Stimulated activated effector memory CD8-positive, alpha-beta T cell treated with anti-CD3 and anti-CD28 coated beads, Interleukin-12 subunit alpha, Interleukin-12 subunit beta, amount 100 ng/mL, for 72 hours (primary cell): ENCODE results near the gene HOXB1.

Experiments
- ATAC-seq: fragments of 150-1000 bp; cut with Tn5 transposase; 2 replicates; pipeline ENCODE4 v1.10.0; 2021
- DNase-seq, 2 donors: peaks; one replicate each; pipeline ENCODE4 v3.0.0; 2021 to 2022; ENCODE audit warnings: low spot score in 2 of 2
- H3K27ac Mint-ChIP-seq: one replicate; pipeline ENCODE4 v1.8.0; 2022; ENCODE audit warnings: mild to moderate bottlenecking, mixed read lengths
- H3K36me3 Mint-ChIP-seq: one replicate; pipeline ENCODE4 v1.8.0; 2022; ENCODE audit warnings: mild to moderate bottlenecking, mixed read lengths
- H3K4me1 Mint-ChIP-seq: one replicate; pipeline ENCODE4 v1.8.0; 2022; ENCODE audit warnings: mixed read lengths
- H3K4me3 Mint-ChIP-seq: one replicate; pipeline ENCODE4 v1.8.0; 2022; ENCODE audit warnings: mild to moderate bottlenecking, mixed read lengths
- H3K9me3 Mint-ChIP-seq: one replicate; pipeline ENCODE4 v1.8.0; 2022; ENCODE audit warnings: mixed read lengths

Gene HOXB1

DNA sequence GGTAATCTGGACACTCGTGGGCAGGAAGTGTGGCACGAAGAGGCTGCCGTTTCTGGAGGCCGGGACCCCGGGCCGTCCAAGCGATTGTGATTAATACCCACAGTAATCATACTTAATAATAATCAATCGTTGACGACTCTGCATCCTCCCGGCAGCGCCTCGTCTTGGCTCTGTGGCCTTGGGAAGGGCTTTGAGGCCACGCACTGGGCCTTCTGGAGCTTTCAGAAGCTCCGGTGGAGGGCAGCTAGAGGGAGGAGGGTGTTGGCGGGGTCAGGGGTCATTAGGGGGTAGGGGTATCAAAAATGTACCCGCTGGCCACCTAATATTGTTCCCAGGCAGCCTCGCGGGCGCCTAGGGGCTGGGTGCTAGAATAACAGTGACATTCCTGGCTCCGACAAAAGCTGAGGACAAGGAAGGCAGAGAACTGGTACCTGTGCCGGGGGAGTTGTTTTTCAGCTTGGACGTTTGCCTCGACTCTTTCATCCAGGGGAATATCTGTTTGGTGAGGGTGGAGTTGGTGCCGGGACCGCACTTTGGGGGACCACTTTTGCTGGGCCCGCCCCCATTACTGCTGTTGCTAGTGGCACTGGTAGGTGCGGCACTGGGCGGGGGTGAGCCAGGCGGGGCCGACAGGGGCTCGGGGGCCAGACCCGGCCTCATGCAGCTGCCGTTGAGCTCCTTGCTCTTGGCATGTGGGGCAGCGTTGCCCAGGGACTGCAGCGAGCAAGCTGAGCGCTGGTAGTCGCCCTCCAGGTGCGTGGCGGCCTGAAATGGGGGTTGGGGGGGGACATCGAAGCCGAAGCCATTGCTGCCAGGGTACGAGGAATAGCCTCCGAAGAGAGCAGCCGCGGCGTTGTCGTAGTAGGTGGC is 21.0 kb upstream of the HOXB1 start:
- Mint-ChIP-seq H3K9me3 (no peaks in the 10 kb centered on the region), H3K27ac (no peak overlapping the region), H3K4me1 (peaks cover 7% of the 10 kb centered on the region), H3K4me3 (no peak overlapping the region), H3K36me3 (peaks cover 6% of the 10 kb centered on the region)
- no peak for ATAC-seq
- no peak for DNase-seq

DNA sequence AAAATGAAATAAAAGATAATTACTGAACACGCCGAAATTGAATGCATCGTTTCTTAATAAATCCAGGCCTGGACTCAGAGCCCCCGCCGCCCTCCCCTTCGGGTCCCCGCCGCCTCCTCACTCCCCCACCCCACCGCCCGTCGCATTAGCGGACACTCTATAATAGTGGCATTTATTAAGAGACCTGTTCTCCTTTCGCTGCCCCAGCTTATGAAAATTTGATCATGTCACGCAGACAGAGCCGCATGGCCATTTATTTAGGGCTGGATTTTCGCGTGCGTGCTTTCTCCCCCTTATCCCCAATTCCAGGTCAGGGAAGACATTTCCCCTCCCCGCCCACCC is 20.4 kb upstream of the HOXB1 start:
- ATAC-seq: no peak
- Mint-ChIP-seq H3K4me3 (no peak overlapping the region), H3K27ac (no peak overlapping the region), H3K9me3 (no peaks in the 10 kb centered on the region), H3K36me3 (peaks cover 6% of the 10 kb centered on the region), H3K4me1 (peaks cover 7% of the 10 kb centered on the region)
- no peak for DNase-seq

DNA sequence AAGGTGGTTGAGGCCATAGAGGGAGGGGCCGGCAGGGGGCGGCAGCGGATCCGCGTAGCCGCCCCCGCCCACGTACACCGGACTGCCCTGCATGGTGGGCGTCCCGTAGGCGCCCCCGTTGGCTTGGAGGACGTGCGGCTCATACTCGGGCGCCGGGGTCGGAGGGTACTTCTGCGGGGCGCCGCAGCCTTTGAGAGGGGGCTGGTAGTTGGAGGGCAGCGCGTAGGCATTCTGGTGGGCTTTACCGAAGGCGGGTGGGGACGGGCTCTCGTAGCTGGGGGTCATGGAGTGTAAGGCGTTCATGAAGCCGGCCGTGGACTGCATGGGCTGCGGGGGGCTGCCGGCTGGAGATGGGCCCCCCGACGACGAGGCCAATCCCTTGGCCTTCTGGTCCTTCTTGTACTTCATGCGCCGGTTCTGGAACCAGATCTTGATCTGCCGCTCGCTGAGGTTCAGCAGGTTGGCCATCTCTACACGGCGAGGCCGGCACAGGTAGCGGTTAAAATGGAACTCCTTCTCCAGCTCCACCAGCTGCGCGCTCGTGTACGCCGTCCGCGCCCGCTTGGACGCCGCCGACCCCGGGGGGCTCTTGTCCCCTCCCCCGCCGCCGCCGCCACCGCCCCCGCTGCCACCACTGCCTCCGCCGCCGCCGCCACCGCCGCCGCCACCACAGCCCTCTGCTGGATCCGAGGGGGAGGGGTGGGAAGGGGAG is 19.8 kb upstream of the HOXB1 start:
- H3K9me3 Mint-ChIP-seq: no peaks in the 10 kb centered on the region
- DNase-seq (no peak), ATAC-seq (no peak)
- peaks cover 7% of the 10 kb centered on the region for H3K4me1 Mint-ChIP-seq
- H3K27ac Mint-ChIP-seq: no peak overlapping the region
- no peak overlapping the region for H3K4me3 Mint-ChIP-seq
- H3K36me3 Mint-ChIP-seq: peaks cover 6% of the 10 kb centered on the region

DNA sequence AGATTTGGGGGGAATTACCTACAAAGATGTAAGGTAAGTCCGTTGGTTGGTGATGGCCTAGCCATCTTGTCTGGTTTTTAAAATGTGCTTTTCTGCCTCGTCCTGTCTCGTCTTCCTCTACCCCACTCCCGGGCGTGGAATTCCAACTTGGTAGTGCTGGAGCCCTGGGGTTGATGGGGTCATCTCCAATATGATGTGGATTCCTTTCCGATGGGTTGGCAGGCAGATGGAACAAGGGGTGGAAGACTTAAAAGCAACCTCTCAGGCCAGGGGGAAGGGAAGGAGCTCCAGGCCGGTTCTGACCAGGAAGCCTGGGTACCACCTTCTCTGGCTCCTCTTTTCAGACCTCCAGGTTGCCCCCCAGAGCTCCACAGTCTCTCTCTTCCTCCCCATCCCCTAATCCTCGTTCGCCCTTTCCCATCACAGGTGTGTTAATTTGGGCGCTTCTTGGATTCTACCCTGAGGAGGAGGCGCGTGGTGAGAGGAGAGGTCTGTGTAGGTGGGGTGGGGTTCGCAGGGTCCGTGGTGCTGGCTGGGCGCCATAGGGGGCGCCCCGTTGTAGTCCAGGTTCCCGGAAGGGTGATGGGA is 19.2 kb upstream of the HOXB1 start:
- Mint-ChIP-seq H3K4me3 (no peak overlapping the region), H3K4me1 (peaks cover 3% of the 10 kb centered on the region), H3K9me3 (no peaks in the 10 kb centered on the region), H3K36me3 (peaks cover 6% of the 10 kb centered on the region), H3K27ac (peak overlapping the region; percentile 48)
- DNase-seq (no peak), ATAC-seq (no peak)

DNA sequence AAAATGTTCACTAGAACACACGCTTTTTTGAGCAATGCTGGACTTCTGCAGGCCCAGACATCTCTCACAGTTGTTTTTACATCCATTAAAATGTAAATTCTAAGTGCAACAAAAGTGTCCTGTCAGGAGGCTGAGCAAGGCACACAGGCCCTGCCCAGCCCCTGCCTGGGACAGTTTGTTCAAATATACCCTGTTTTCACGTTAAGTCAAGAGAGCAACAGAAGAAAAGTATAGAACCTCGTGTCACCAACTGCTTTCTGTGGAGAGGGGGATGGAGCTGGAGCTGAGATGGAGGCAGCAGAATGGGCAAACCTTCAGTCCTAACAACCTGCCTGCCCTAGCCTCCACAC is 18.4 kb upstream of the HOXB1 start:
- DNase-seq (no peak), ATAC-seq (no peak)
- Mint-ChIP-seq H3K27ac (peak overlapping the region; percentile 48), H3K36me3 (peaks cover 4% of the 10 kb centered on the region), H3K9me3 (no peaks in the 10 kb centered on the region), H3K4me3 (no peak overlapping the region), H3K4me1 (peaks cover under 1% of the 10 kb centered on the region)

DNA sequence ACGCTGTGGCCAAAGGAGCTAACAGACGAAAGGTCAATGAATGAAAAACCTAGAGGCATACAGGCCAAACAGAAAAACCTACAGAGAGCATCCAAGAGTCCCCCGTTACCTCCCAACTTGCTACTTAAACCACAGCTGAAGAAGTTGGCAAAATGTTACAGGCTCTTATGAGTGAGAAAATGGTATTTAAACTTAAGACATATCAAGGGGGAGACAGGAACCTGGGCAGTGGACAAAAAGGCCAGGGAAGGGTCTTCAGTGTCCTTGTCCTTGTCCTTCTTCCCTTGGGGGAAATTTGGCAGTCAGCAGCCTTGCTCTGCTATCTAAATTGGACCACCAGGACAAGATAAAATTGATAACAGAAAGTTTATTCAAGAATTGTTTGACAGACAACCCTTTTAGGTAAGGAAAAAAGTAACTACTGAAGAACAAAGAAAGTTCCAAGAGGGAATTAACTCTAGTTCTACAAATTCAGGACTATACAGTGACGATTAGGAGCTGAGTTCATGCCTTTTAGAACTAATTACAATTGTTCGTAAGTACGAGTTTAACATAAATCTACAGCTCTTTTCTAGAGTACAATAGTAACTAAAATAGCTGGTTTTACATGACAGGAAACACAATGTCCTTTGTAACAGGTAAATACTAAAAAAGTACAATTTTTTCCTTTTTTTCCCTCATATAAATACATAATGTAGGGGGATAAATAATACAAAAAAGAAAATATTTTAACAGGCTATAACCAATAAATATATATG is 17.9 kb upstream of the HOXB1 start:
- H3K27ac Mint-ChIP-seq: no peak overlapping the region

DNA sequence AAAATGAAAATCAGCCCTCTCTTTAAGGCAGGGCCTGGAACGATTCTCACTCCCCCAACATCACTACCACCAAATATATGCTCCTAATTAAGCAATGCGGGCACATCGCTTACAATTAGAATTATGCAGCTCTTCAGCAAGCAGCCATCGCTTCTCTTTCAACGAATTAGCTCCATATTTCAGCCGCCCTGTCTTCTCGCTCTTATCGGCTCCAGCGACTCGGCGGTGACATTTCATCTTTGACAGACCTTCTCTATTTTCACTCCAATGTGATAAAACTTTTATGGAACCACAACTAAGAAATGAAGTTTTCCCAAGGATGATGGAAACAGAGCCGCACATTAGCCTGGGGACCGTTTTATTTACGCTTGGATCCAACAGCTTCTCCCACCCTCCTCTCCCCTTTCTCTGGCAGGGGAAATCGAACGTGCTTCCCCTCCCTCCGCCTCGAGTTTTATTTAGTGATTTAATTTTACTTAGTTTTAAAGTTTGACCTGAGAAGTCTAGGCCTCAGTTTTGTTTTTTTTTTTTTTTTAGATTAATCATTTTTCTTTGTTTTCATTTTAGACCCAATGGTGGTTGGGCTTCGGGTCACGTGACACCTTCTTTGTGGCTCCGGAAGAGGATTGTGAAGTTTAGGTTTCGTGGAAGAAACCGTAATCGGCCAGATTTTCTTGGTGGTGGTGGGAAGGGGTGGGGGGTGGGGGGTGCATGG is 17.2 kb upstream of the HOXB1 start:
- no peak for DNase-seq
- H3K4me1 Mint-ChIP-seq: peaks cover 11% of the 10 kb centered on the region
- H3K9me3 Mint-ChIP-seq: no peaks in the 10 kb centered on the region
- H3K27ac Mint-ChIP-seq: no peak overlapping the region
- peaks cover 2% of the 10 kb centered on the region for H3K36me3 Mint-ChIP-seq
- no peak overlapping the region for H3K4me3 Mint-ChIP-seq
- no peak for ATAC-seq

More for the DNA sequence above, 17.9 kb upstream of the HOXB1 start:
- no peaks in the 10 kb centered on the region for H3K36me3 Mint-ChIP-seq
- H3K4me3 Mint-ChIP-seq: no peak overlapping the region
- peaks cover 6% of the 10 kb centered on the region for H3K4me1 Mint-ChIP-seq
- ATAC-seq (no peak), DNase-seq (no peak)
- no peaks in the 10 kb centered on the region for H3K9me3 Mint-ChIP-seq

DNA sequence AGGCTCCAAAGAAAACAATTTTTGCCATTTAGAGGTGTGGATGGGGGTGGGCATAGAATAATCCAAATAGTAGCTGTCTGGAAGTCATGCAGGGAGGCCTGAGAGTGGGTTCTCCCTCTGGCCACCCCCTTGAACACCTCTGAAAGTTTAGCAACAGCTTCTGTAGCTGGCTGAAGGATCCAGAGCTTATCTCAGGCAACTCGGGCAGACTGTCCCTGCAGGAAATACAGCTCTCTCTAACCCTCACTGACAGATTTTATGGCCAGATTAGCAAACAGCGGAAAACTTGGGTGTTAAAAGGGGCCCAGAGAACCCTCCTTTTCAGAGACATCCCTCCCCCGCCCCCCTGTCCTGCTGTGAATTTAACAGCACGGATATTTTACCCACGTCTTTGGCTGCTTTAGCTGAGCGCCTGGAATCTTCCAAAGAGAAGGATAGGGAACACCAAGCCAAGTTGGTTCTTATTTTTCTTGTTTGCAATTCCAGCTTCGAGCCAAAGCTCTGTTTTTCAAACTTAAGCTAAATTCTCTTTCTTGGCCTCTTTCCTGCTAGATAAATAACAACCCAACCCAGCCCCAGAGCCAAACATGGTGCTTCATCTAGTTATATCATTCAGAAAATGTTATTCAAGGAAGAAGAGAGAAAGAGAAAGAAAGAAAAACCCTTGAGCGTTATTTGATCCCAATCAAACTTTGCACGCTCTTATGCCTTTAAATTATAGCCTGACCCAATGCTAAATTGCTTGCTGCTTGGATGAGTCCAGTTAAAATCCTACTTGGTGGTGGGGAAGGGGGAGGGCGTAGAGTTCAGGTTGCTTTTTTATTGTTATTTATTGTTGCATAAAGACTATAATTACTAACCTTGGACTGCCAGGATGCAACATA is 16.4 kb upstream of the HOXB1 start:
- ATAC-seq (no peak), DNase-seq (no peak)
- Mint-ChIP-seq H3K9me3 (no peaks in the 10 kb centered on the region), H3K27ac (no peak overlapping the region), H3K4me1 (peaks cover 19% of the 10 kb centered on the region), H3K4me3 (no peak overlapping the region), H3K36me3 (peaks cover 6% of the 10 kb centered on the region)

DNA sequence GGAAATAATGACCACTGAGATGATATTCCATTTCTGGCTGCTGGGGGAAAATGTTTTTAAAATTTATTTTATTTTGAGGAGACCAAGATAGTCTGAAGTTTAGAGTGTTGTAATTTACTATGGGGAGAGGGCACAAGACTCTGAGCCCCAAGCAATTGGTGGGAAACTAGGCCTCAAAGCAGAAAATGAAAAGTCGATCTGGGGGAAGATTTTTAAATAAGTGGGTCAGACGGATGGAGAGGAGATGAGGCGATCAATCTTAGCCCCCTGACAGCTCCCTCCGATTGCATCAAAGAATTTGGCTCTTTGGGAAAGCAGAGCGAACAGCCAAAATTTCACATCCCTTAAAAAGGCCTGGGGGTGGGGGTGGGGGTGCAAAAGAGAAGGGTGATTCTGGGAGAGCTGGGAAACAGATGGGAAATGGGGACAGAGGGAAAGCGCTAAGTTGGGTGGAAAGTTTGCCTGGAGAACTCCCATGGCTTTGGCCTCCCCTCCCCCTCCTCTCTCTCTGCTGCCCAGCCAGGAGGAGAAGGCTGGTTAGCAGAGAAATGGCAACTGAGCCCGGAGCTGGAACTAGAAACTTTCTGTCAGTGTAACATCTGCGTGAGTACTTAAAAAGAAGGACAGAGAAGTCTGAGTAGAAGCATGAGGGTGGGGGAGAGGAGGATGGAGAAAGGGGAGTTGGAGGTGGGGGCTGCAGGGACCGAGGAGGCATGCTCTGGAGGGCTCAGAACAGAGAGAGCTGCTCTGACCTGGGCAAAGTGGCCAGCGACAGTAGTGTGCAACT is 15.5 kb upstream of the HOXB1 start:
- no peak for DNase-seq
- H3K27ac Mint-ChIP-seq: no peak overlapping the region
- H3K36me3 Mint-ChIP-seq: peaks cover 6% of the 10 kb centered on the region
- H3K4me3 Mint-ChIP-seq: no peak overlapping the region
- H3K4me1 Mint-ChIP-seq: peaks cover 24% of the 10 kb centered on the region
- ATAC-seq: no peak
- H3K9me3 Mint-ChIP-seq: no peaks in the 10 kb centered on the region

DNA sequence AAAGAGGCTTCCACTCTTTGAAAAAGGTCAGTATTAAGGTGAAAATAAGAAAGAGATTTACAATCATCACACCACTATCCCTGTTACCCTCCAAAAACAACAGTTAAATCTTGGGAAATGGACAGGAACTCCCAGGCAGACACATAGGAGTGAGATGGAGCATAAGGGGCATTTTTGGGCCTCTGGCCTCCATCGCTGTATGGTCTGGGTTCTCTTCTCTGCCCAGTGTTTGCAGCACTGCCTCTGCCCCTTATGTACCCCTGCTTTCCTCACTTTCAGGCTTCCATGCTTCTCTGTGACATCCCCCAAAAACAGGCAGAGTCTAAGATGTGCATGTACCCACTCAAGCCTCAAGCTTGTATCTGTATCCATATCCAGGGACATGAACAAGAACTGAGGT is 14.7 kb upstream of the HOXB1 start:
- Mint-ChIP-seq H3K36me3 (peaks cover 6% of the 10 kb centered on the region), H3K4me1 (peaks cover 24% of the 10 kb centered on the region), H3K9me3 (no peaks in the 10 kb centered on the region), H3K4me3 (peak overlapping the region; percentile 78), H3K27ac (no peak overlapping the region)
- DNase-seq: no peak
- ATAC-seq: no peak

DNA sequence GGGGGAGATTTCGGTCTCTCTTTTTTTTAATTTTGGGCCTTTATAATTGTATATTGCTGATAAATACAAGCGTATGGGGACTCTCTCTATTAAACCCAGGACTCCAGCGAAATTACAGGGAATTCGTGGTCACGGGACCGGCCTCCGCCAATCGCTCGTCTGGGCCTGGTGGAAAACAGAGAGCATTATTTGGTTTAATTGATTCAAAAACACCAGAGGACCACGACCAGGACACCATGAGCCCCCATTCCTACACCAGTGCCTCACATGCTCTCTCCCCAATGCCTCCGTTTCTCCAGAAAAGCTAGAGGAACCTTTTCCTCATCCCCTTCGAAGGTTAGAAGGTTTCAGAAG is 14.2 kb upstream of the HOXB1 start, which contains the start of gene HOXB2:
TSS of gene HOXB2 (minus strand) at position 88 of the 354 bp plus-strand sequence. CDS start 198 bp downstream, outside the sequence.
- Mint-ChIP-seq H3K9me3 (no peaks in the 10 kb centered on the region), H3K4me1 (peaks cover 24% of the 10 kb centered on the region), H3K36me3 (peaks cover 6% of the 10 kb centered on the region), H3K27ac (peak within 1 kb of the TSS; percentile 97), H3K4me3 (peak within 1 kb of the TSS; percentile 78)
- DNase-seq: no peak
- no peak for ATAC-seq

DNA sequence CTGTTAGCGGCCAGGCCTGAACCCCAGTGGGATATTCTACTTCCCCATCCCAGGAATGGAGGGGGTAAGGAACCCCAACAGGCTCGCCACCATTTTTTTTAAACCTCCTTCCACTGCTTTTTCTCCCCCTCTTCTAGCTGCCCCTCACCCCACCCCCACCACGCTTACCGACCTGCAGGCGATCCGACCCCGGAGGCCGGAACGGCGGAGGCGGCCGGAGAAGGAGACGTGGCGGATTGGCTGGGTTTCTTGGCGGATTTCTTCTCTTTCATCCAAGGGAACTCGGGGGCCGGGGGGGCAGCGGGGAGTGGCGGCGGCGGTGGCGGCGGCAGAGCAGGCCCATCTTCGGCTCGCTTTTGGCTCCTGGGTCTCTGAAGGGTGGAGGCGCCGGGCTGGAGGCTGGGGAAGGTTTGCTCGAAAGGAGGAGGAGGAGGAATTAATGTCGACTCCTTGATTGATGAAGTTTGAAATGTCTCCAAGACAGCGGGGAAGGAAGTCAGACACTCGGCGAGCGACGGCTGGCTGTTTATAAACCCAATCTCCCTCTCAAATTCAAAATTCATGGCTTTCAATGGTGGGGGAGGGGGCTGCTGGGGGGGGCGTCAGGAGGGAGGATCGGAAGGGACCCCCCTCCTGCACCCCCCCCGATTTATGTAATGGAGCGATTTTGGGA is 13.7 kb upstream of the HOXB1 start:
- Mint-ChIP-seq H3K4me1 (peaks cover 24% of the 10 kb centered on the region), H3K36me3 (peaks cover 6% of the 10 kb centered on the region), H3K27ac (peak overlapping the region; percentile 97), H3K9me3 (no peaks in the 10 kb centered on the region), H3K4me3 (peak overlapping the region; percentile 78)
- ATAC-seq: no peak
- no peak for DNase-seq

DNA sequence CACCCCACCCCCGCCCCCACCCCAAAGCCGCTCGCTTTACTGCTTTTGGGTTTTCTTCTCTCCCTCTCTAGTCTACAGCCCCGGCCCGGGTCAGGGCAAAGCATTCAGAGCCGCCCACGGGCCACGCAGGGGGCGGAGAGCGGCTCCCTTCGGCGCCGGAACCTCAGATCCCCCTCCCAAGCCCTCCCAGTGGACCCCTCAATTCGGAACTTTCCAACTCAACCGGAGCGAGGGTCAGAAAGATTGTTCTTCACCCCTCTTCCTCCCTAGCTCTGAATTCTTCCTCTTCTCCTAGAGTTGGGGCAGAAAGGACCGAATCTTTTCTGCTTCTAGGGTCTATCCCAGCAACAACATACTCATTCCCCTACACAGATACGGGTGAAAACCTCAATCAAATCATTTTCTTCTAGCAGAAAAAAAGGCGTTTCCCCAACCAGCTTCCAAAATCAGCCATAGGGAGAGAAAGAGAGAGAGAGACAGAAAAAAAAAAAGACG is 13.1 kb upstream of the HOXB1 start:
- Mint-ChIP-seq H3K4me1 (peaks cover 24% of the 10 kb centered on the region), H3K4me3 (peak overlapping the region; percentile 78), H3K9me3 (no peaks in the 10 kb centered on the region), H3K27ac (peak overlapping the region; percentile 97), H3K36me3 (peaks cover 6% of the 10 kb centered on the region)
- ATAC-seq (peak; percentile 66), DNase-seq (peak; percentile 8 to 65)
